WTC11 (cell line): ENCODE measurements around the gene PLPP3. TPM values are rescaled to one million over a fixed set of nuclear protein-coding genes. Genes with fewer than 3 reads are reported as not detected.

Experiments used
- ATAC-seq: fragments of 200-7000 bp; cut with Tn5 transposase; 2 replicates; pipeline ENCODE4 v1.10.0; 2021; ENCODE audit warnings: mild to moderate bottlenecking, moderate library complexity
- CTCF ChIA-PET: fragments of 300-600 bp; sonication (Branson Sonifier 250); formaldehyde crosslinking; loops from one replicate; lab custom pipeline; 2021; ENCODE audit warnings: antibody characterized with exemption; lab: Charles Lee
- POLR2A ChIA-PET: fragments of 350-600 bp; sonication (Branson Sonifier 250); formaldehyde crosslinking; loops from one replicate; lab custom pipeline; 2021; ENCODE audit warnings: antibody characterized with exemption; lab: Charles Lee
- DNase-seq: peaks from one replicate; pipeline ENCODE4 v3.0.0; 2021; ENCODE audit warnings: low spot score
- H3K27ac Mint-ChIP-seq: 2 replicates; pipeline ENCODE4 v1.8.0; 2021; ENCODE audit warnings: mixed read lengths
- H3K27me3 Mint-ChIP-seq: 2 replicates; pipeline ENCODE4 v1.8.0; 2021; ENCODE audit warnings: low read depth, mild to moderate bottlenecking, moderate library complexity, mixed read lengths
- H3K36me3 Mint-ChIP-seq: 2 replicates; pipeline ENCODE4 v1.8.0; 2021; ENCODE audit warnings: mixed read lengths
- H3K4me1 Mint-ChIP-seq: 2 replicates; pipeline ENCODE4 v1.8.0; 2022; ENCODE audit warnings: mixed read lengths
- H3K4me3 Mint-ChIP-seq: 2 replicates; pipeline ENCODE4 v1.8.0; 2021; ENCODE audit warnings: mild to moderate bottlenecking, moderate library complexity, mixed read lengths
- H3K9me3 Mint-ChIP-seq: 2 replicates; pipeline ENCODE4 v1.8.0; 2021; ENCODE audit warnings: mixed read lengths
- AFF4 ChIP-seq: sonication (generic); formaldehyde crosslinking; IDR thresholded peaks from 2 replicates; pipeline ENCODE4 v1.8.1; 2023; ENCODE audit warnings: mild to moderate bottlenecking, missing genetic modification reagents, borderline replicate concordance
- ATF3 ChIP-seq: sonication (generic); formaldehyde crosslinking; conservative IDR thresholded peaks from 2 replicates; pipeline ENCODE4 v1.8.1; 2022; ENCODE audit warnings: mild to moderate bottlenecking, missing genetic modification reagents
- CTCF ChIP-seq: fragments of 200-600 bp; IDR thresholded peaks from 2 replicates; pipeline ENCODE4 v1.8.0; 2022; ENCODE audit warnings: antibody characterized with exemption
- E2F5 ChIP-seq: sonication (generic); formaldehyde crosslinking; IDR thresholded peaks from 2 replicates; pipeline ENCODE4 v1.8.1; 2022; ENCODE audit warnings: mild to moderate bottlenecking, moderate library complexity, missing genetic modification reagents
- ELF4 ChIP-seq: sonication (generic); formaldehyde crosslinking; IDR thresholded peaks from 2 replicates; pipeline ENCODE4 v1.8.1; 2022; ENCODE audit warnings: low read depth, mild to moderate bottlenecking, moderate library complexity, missing genetic modification reagents
- ESRRA ChIP-seq: sonication (generic); formaldehyde crosslinking; IDR thresholded peaks from 2 replicates; pipeline ENCODE4 v1.8.1; 2022; ENCODE audit warnings: mild to moderate bottlenecking, missing genetic modification reagents, borderline replicate concordance
- FOXJ3 ChIP-seq: sonication (generic); formaldehyde crosslinking; IDR thresholded peaks from 2 replicates; pipeline ENCODE4 v1.9.0; 2021; ENCODE audit warnings: missing genetic modification reagents, mild to moderate bottlenecking, borderline replicate concordance
- FOXK1 ChIP-seq: sonication (generic); formaldehyde crosslinking; IDR thresholded peaks from 2 replicates; pipeline ENCODE4 v1.8.0; 2022; ENCODE audit warnings: mild to moderate bottlenecking, moderate library complexity, missing genetic modification reagents
- FOXP1 ChIP-seq: sonication (generic); formaldehyde crosslinking; IDR thresholded peaks from 2 replicates; pipeline ENCODE4 v1.8.0; 2022; ENCODE audit warnings: missing genetic modification reagents, mild to moderate bottlenecking, moderate library complexity, borderline replicate concordance
- IRF1 ChIP-seq: sonication (generic); formaldehyde crosslinking; IDR thresholded peaks from 2 replicates; pipeline ENCODE4 v1.8.0; 2023; ENCODE audit warnings: missing genetic modification reagents
- IRF2 ChIP-seq: sonication (generic); formaldehyde crosslinking; IDR thresholded peaks from 2 replicates; pipeline ENCODE4 v1.8.0; 2022; ENCODE audit warnings: low read depth, missing genetic modification reagents, borderline replicate concordance
- JUN ChIP-seq: sonication (generic); formaldehyde crosslinking; IDR thresholded peaks from 2 replicates; pipeline ENCODE4 v1.8.0; 2023; ENCODE audit warnings: mild to moderate bottlenecking, missing genetic modification reagents
- MAX ChIP-seq: sonication (generic); formaldehyde crosslinking; IDR thresholded peaks from 2 replicates; pipeline ENCODE4 v1.8.0; 2022; ENCODE audit warnings: mild to moderate bottlenecking, missing genetic modification reagents
- MLX ChIP-seq: sonication (generic); formaldehyde crosslinking; IDR thresholded peaks from 2 replicates; pipeline ENCODE4 v1.8.1; 2023; ENCODE audit warnings: mild to moderate bottlenecking, missing genetic modification reagents, moderate library complexity
- MXD4 ChIP-seq: fragments of 250-450 bp; sonication (Bioruptor Pico); IDR thresholded peaks from 2 replicates; pipeline ENCODE4 v1.8.0; 2021; ENCODE audit warnings: mild to moderate bottlenecking, moderate library complexity, borderline replicate concordance
- NFYB ChIP-seq: sonication (generic); formaldehyde crosslinking; conservative IDR thresholded peaks from 2 replicates; pipeline ENCODE4 v1.8.0; 2022; ENCODE audit warnings: low read depth, missing genetic modification reagents
- TCF7 ChIP-seq: sonication (generic); formaldehyde crosslinking; IDR thresholded peaks from 2 replicates; pipeline ENCODE4 v1.8.0; 2022; ENCODE audit warnings: mild to moderate bottlenecking, low read depth, missing genetic modification reagents, moderate library complexity
- USF1 ChIP-seq: sonication (generic); formaldehyde crosslinking; IDR thresholded peaks from 2 replicates; pipeline ENCODE4 v1.8.0; 2022; ENCODE audit warnings: mild to moderate bottlenecking, missing genetic modification reagents
- ZNF121 ChIP-seq: sonication (generic); formaldehyde crosslinking; IDR thresholded peaks from 2 replicates; pipeline ENCODE4 v1.8.0; 2023; ENCODE audit warnings: missing genetic modification reagents
- ZNF219 ChIP-seq: sonication (generic); formaldehyde crosslinking; IDR thresholded peaks from 2 replicates; pipeline ENCODE4 v1.8.0; 2023; ENCODE audit warnings: missing genetic modification reagents, mild to moderate bottlenecking, borderline replicate concordance
- ZNF396 ChIP-seq: fragments of 250-450 bp; sonication (Bioruptor Pico); IDR thresholded peaks from 2 replicates; pipeline ENCODE4 v1.8.0; 2021; ENCODE audit warnings: mild to moderate bottlenecking, moderate library complexity, borderline replicate concordance
- ZNF512 ChIP-seq: sonication (generic); formaldehyde crosslinking; IDR thresholded peaks from 2 replicates; pipeline ENCODE4 v1.8.1; 2022; ENCODE audit warnings: missing genetic modification reagents, borderline replicate concordance
- total RNA-seq: library from RNA; stranded (reverse); gene quantifications from 3 replicates; pipeline ENCODE4 v1.2.3, GENCODE V29; 2021

The PLPP3 gene
- total RNA-seq, 1 experiment from 2014 or later = 31.0 TPM

GRCh38 chr1:56537660-56538059, 41.7 kb downstream of the PLPP3 start:
- CTCF ChIA-PET = no interaction called here
- DNase-seq = no peak
- H3K36me3 Mint-ChIP-seq = peaks cover 20% of the 10 kb centered on the region

GRCh38 chr1:56535939-56536338, 43.4 kb downstream of the PLPP3 start:
- no peaks in the 10 kb centered on the region for H3K9me3 Mint-ChIP-seq
- H3K27me3 Mint-ChIP-seq = no peaks in the 10 kb centered on the region
- ChIA-PET CTCF (interaction anchor here (0.6 to 2.1 kb wide), 9 partner anchors 8 to 99 kb away, joined by 3 to 16 read pairs (median 3); partner anchors contain the start of gene PLPP3), POLR2A (interaction anchor here (0.8 to 2.5 kb wide), 5 partner anchors 11 to 43 kb away, joined by 3 to 12 read pairs (median 10); partner anchors contain the start of gene PLPP3)
- peak overlapping the region; percentile 99 for H3K27ac Mint-ChIP-seq
- H3K4me3 Mint-ChIP-seq = peak overlapping the region; percentile 33
- DNase-seq (no peak), ATAC-seq (no peak; the same call in 1 of the 2 replicates)
- H3K4me1 Mint-ChIP-seq = no peaks in the 10 kb centered on the region; the same call in 1 of the 2 replicates
- TF ChIP-seq FOXK1 (CRISPR knock-in tag) = no peak
- no peak for TF ChIP-seq JUN (CRISPR knock-in tag)
- TF ChIP-seq MXD4 (CRISPR knock-in tag) = no peak
- no peak for TF ChIP-seq ZNF219 (CRISPR knock-in tag)
- no peak for TF ChIP-seq MLX (CRISPR knock-in tag)
- TF ChIP-seq NFYB (CRISPR knock-in tag) = no peak
- TF ChIP-seq ZNF512 = no peak
- TF ChIP-seq IRF2 (CRISPR knock-in tag) = no peak
- no peak for TF ChIP-seq TCF7
- no peak for TF ChIP-seq E2F5 (CRISPR knock-in tag)
- TF ChIP-seq ATF3 = no peak
- no peak for TF ChIP-seq AFF4 (CRISPR knock-in tag)
- no peak for TF ChIP-seq ZNF121 (CRISPR knock-in tag)
- H3K36me3 Mint-ChIP-seq = peaks cover 12% of the 10 kb centered on the region

More at GRCh38 chr1:56537660-56538059, 41.7 kb downstream of the PLPP3 start:
- no peak for ATAC-seq
- POLR2A ChIA-PET = interaction anchor here (1.1 kb wide), 1 partner anchor 41 kb away, joined by 5 read pairs; the partner anchor contains the start of gene PLPP3
- H3K4me3 Mint-ChIP-seq = no peak overlapping the region
- H3K4me1 Mint-ChIP-seq = no peaks in the 10 kb centered on the region; the same call in 1 of the 2 replicates
- no peaks in the 10 kb centered on the region for H3K27me3 Mint-ChIP-seq
- TF ChIP-seq ESRRA (CRISPR knock-in tag) = no peak
- TF ChIP-seq IRF1 (CRISPR knock-in tag) = no peak
- no peak for TF ChIP-seq MAX (CRISPR knock-in tag)
- TF ChIP-seq USF1 (CRISPR knock-in tag) = no peak
- TF ChIP-seq FOXP1 (CRISPR knock-in tag) = no peak
- TF ChIP-seq FOXJ3 (CRISPR knock-in tag) = no peak
- no peak for TF ChIP-seq CTCF
- no peak for TF ChIP-seq ELF4 (CRISPR knock-in tag)
- no peak for TF ChIP-seq ZNF396 (CRISPR knock-in tag)
- H3K27ac Mint-ChIP-seq = peak overlapping the region; percentile 99
- no peaks in the 10 kb centered on the region for H3K9me3 Mint-ChIP-seq
